ENCODE measurements around the gene CALML4.

GRCh38 chr15:68213991-68214837 is 9.1 kb upstream of the CALML4 start:
- TF ChIP-seq FOXA1 (IDR thresholded peaks at IDR 0.05), result no peak
- TF ChIP-seq LEF1 (IDR thresholded peaks at IDR 0.05; ENCODE audit: borderline replicate concordance), result no peak
- no peak for TF ChIP-seq ZNF384 (IDR thresholded peaks at IDR 0.05)
- no peak for TF ChIP-seq ARNT (IDR thresholded peaks at IDR 0.05)
- TF ChIP-seq SP1 (IDR thresholded peaks at IDR 0.05), result no peak
- no peak for TF ChIP-seq BHLHE40 (IDR thresholded peaks at IDR 0.05; ENCODE audit: borderline replicate concordance)
- no peak for TF ChIP-seq L3MBTL2 (conservative IDR thresholded peaks at IDR 0.05)
- no peak for TF ChIP-seq NFRKB (IDR thresholded peaks at IDR 0.05)
- TF ChIP-seq SUZ12 (IDR thresholded peaks at IDR 0.05), result no peak
- TF ChIP-seq FOXK2 (IDR thresholded peaks at IDR 0.05), result no peak
- TF ChIP-seq FOXM1 (IDR thresholded peaks at IDR 0.05; ENCODE audit: borderline replicate concordance), result no peak

All from HEK293T (cell line).